ENCODE results near the gene TGFB1I1.
"Not testable (repeated sequence)": the region's sequence is repeated elsewhere in the genome, so short reads cannot be mapped to it uniquely, and the experiment has no call there.

Gene TGFB1I1

DNA sequence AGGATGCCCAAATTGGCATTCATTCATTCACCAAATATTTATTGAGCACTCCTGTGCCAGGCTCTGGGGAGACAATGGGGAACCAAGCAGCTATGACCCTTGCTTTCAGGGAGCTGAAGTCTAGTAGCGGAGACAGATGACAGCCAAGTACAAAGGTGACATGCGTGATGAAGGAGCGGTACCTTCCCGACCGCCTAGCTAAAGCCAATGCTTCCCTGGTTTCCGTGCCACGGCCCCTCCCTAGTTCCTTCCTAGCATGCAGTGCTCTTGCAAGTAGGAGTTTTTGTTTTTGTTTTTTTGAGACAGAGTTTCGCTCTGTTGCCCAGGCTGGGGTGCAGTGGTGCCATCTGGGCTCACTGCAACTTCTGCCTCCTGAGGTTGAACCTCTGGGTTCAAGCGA, 7.8 kb downstream of the TGFB1I1 start:
- H3K4me3 ChIP-seq (ENCODE audit: insufficient read depth in 1 of 2, low read depth in 1 of 2, low read length in 2 of 2): no peak overlapping the region
- no peak overlapping the region for H3K27ac ChIP-seq (ENCODE audit: low read length, poor library complexity, severe bottlenecking)
- WGBS: 93% methylated on average over 9 of the region's 9 CpGs
- peaks cover 38 to 44% of the 10 kb centered on the region in 2 experiments for H3K36me3 ChIP-seq (ENCODE audit: control insufficient read depth in 1 of 2, insufficient read depth in 2 of 2, low read depth in 1 of 2, low read length in 2 of 2)
- peaks cover 0 to 28% of the 10 kb centered on the region in 2 experiments for H3K27me3 ChIP-seq (ENCODE audit: control insufficient read depth in 1 of 2, insufficient read depth in 1 of 2, low read length in 2 of 2)
- no peak overlapping the region for H2AK5ac ChIP-seq (ENCODE audit: low read length, severe bottlenecking)
- H3K4ac ChIP-seq (ENCODE audit: low read depth in 1 of 2, low read length in 2 of 2): no peak overlapping the region
- no peak overlapping the region for H3K18ac ChIP-seq (ENCODE audit: low read depth in 1 of 2, low read length in 2 of 2)
- no peak overlapping the region for H4K8ac ChIP-seq (ENCODE audit: low read length)
- H2BK120ac ChIP-seq (ENCODE audit: low read depth, low read length): no peak overlapping the region
- H3K9ac ChIP-seq (ENCODE audit: low read length): no peak overlapping the region
- no peak overlapping the region for H2BK12ac ChIP-seq (ENCODE audit: low read length in 2 of 2)
- peak overlapping the region in 1 of 2 experiments; percentile 43 for H3K23ac ChIP-seq (ENCODE audit: low read length in 2 of 2)
- H2BK5ac ChIP-seq (ENCODE audit: low read depth, low read length, poor library complexity, severe bottlenecking): no peak overlapping the region
- no peak overlapping the region for H2BK15ac ChIP-seq (ENCODE audit: low read depth, poor library complexity, severe bottlenecking)
- no peaks in the 10 kb centered on the region for H3K9me3 ChIP-seq (ENCODE audit: control insufficient read depth, low read length)
- H3K4me2 ChIP-seq (ENCODE audit: low read length, poor library complexity, severe bottlenecking): no peak overlapping the region
- DNase-seq: no peak
- H4K91ac ChIP-seq (ENCODE audit: low read length): no peak overlapping the region
- H3K4me1 ChIP-seq (ENCODE audit: control insufficient read depth, insufficient read depth, low read depth, low read length): peaks cover 32% of the 10 kb centered on the region
- H3K79me1 ChIP-seq (replicated peaks; ENCODE audit: low read length, poor library complexity, severe bottlenecking): peaks cover 13% of the 10 kb centered on the region
- H3K14ac ChIP-seq (ENCODE audit: low read length in 2 of 2): no peak overlapping the region
- H2AFZ ChIP-seq (ENCODE audit: low read depth, low read length): no peak overlapping the region

DNA sequence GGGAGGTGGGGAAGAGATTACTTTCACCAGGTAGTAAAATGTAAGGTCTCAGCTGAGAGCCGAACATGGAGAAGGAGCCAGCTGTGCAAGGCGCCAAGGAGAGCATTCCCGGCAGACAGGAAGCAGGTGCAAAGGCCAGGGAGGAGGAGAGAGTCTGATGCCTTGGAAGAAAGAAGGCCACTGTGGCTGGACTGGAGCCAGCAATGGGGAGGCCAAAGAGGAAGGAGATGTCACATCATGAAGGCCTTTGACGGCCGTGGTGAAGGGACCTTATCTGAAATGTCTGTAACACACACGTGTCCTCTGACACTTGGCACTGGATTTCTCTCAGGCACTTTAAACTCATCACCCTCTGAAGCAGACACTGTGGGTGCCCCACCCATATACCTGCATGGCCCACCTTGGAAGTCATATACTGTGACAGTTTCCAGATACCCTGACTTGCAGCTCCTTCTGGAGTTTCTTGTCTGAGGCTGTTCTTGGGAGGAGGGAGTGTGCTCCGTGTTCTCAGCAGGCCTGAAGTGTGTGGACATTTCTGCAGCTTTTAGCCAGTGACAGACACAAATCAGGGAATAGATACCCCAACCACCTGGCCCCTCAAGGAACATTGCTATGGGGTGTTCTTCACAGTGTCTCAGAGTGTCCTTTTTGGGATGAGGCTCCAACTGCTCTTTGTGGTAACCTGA, 9.0 kb downstream of the TGFB1I1 start:
- Histone ChIP-seq H3K27me3 (ENCODE audit: control insufficient read depth in 1 of 2, insufficient read depth in 1 of 2, low read length in 2 of 2) (peaks cover 0 to 40% of the 10 kb centered on the region in 2 experiments), H4K8ac (ENCODE audit: low read length) (no peak overlapping the region), H3K14ac (ENCODE audit: low read length in 2 of 2) (no peak overlapping the region), H3K4me2 (ENCODE audit: low read length, poor library complexity, severe bottlenecking) (no peak overlapping the region), H2BK120ac (ENCODE audit: low read depth, low read length) (no peak overlapping the region), H3K9ac (ENCODE audit: low read length) (no peak overlapping the region), H3K4me1 (ENCODE audit: control insufficient read depth, insufficient read depth, low read depth, low read length) (peaks cover 39% of the 10 kb centered on the region), H2BK15ac (ENCODE audit: low read depth, poor library complexity, severe bottlenecking) (no peak overlapping the region), H2AFZ (ENCODE audit: low read depth, low read length) (no peak overlapping the region), H2AK5ac (ENCODE audit: low read length, severe bottlenecking) (no peak overlapping the region), H2BK12ac (ENCODE audit: low read length in 2 of 2) (no peak overlapping the region), H3K36me3 (ENCODE audit: control insufficient read depth in 1 of 2, insufficient read depth in 2 of 2, low read depth in 1 of 2, low read length in 2 of 2) (peaks cover 27 to 32% of the 10 kb centered on the region in 2 experiments), H3K18ac (ENCODE audit: low read depth in 1 of 2, low read length in 2 of 2) (no peak overlapping the region), H3K23ac (ENCODE audit: low read length in 2 of 2) (no peak overlapping the region), H3K4ac (ENCODE audit: low read depth in 1 of 2, low read length in 2 of 2) (no peak overlapping the region), H3K79me1 (replicated peaks; ENCODE audit: low read length, poor library complexity, severe bottlenecking) (peaks cover 12% of the 10 kb centered on the region), H3K4me3 (ENCODE audit: insufficient read depth in 1 of 2, low read depth in 1 of 2, low read length in 2 of 2) (no peak overlapping the region), H2BK5ac (ENCODE audit: low read depth, low read length, poor library complexity, severe bottlenecking) (no peak overlapping the region), H3K9me3 (ENCODE audit: control insufficient read depth, low read length) (no peaks in the 10 kb centered on the region), H4K91ac (ENCODE audit: low read length) (no peak overlapping the region), H3K27ac (ENCODE audit: low read length, poor library complexity, severe bottlenecking) (no peak overlapping the region)
- no peak for DNase-seq
- WGBS: 57% methylated on average over 7 of the region's 7 CpGs

DNA sequence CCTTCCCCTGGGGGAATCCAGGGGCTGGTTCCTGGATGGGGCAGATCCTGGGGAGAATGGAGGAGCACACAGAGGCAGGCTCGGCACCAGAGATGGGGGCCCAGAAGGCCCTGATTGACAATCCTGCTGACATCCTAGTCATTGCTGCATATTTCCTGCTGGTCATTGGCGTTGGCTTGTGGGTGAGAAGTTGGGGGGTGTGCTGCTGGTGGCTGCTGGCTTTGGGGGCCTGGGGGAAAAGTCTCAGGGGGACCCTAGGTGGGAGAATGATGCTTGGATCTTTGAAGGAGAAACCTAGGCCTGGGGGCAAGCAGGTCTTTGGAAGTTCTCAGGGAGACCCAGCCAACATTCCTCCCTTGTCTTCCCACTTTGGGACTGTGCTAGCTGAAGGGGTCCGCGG, 11.1 kb downstream of the TGFB1I1 start, which contains the start of gene SLC5A2:
Gene SLC5A2 (plus strand): TSS at position 43 of the 400 bp plus-strand sequence. CDS start 14 bp downstream, at position 57.
- Histone ChIP-seq H3K9me3 (ENCODE audit: control insufficient read depth, low read length) (no peaks in the 10 kb centered on the region), H3K4ac (ENCODE audit: low read depth in 1 of 2, low read length in 2 of 2) (no peak within 1 kb of the TSS), H3K79me1 (replicated peaks; ENCODE audit: low read length, poor library complexity, severe bottlenecking) (no peaks in the 10 kb centered on the region), H2BK120ac (ENCODE audit: low read depth, low read length) (no peak within 1 kb of the TSS), H2AK5ac (ENCODE audit: low read length, severe bottlenecking) (peak within 1 kb of the TSS; percentile 68), H2BK5ac (ENCODE audit: low read depth, low read length, poor library complexity, severe bottlenecking) (no peak within 1 kb of the TSS), H2AFZ (ENCODE audit: low read depth, low read length) (no peak within 1 kb of the TSS), H3K36me3 (ENCODE audit: control insufficient read depth in 1 of 2, insufficient read depth in 2 of 2, low read depth in 1 of 2, low read length in 2 of 2) (peaks cover 11 to 12% of the 10 kb centered on the region in 2 experiments), H4K91ac (ENCODE audit: low read length) (no peak within 1 kb of the TSS), H4K8ac (ENCODE audit: low read length) (no peak within 1 kb of the TSS), H3K4me2 (ENCODE audit: low read length, poor library complexity, severe bottlenecking) (no peak within 1 kb of the TSS), H2BK12ac (ENCODE audit: low read length in 2 of 2) (no peak within 1 kb of the TSS), H3K4me3 (ENCODE audit: insufficient read depth in 1 of 2, low read depth in 1 of 2, low read length in 2 of 2) (no peak within 1 kb of the TSS), H3K23ac (ENCODE audit: low read length in 2 of 2) (no peak within 1 kb of the TSS), H3K27ac (ENCODE audit: low read length, poor library complexity, severe bottlenecking) (no peak within 1 kb of the TSS), H3K4me1 (ENCODE audit: control insufficient read depth, insufficient read depth, low read depth, low read length) (peaks cover 38% of the 10 kb centered on the region), H3K9ac (ENCODE audit: low read length) (no peak within 1 kb of the TSS), H3K18ac (ENCODE audit: low read depth in 1 of 2, low read length in 2 of 2) (no peak within 1 kb of the TSS), H2BK15ac (ENCODE audit: low read depth, poor library complexity, severe bottlenecking) (no peak within 1 kb of the TSS), H3K27me3 (ENCODE audit: control insufficient read depth in 1 of 2, insufficient read depth in 1 of 2, low read length in 2 of 2) (peaks cover 0 to 61% of the 10 kb centered on the region in 2 experiments), H3K14ac (ENCODE audit: low read length in 2 of 2) (no peak within 1 kb of the TSS)
- WGBS: 85% methylated on average over 4 of the region's 4 CpGs
- DNase-seq: no peak

GRCh38 chr16:31484048-31484447, 12.1 kb downstream of the TGFB1I1 start:
- not testable (repeated sequence) for H3K4me2 ChIP-seq (ENCODE audit: low read length, poor library complexity, severe bottlenecking)

More at GRCh38 chr16:31484048-31484447, 12.1 kb downstream of the TGFB1I1 start:
- not testable (repeated sequence) for H3K9ac ChIP-seq (ENCODE audit: low read length); H3K27ac ChIP-seq (ENCODE audit: low read length, poor library complexity, severe bottlenecking); H3K79me1 ChIP-seq (replicated peaks; ENCODE audit: low read length, poor library complexity, severe bottlenecking); H2AFZ ChIP-seq (ENCODE audit: low read depth, low read length); H2BK120ac ChIP-seq (ENCODE audit: low read depth, low read length); H3K18ac ChIP-seq (ENCODE audit: low read depth in 1 of 2, low read length in 2 of 2); H4K91ac ChIP-seq (ENCODE audit: low read length); H2BK5ac ChIP-seq (ENCODE audit: low read depth, low read length, poor library complexity, severe bottlenecking); DNase-seq; H3K4ac ChIP-seq (ENCODE audit: low read depth in 1 of 2, low read length in 2 of 2); H2AK5ac ChIP-seq (ENCODE audit: low read length, severe bottlenecking); H3K23ac ChIP-seq (ENCODE audit: low read length in 2 of 2); H3K9me3 ChIP-seq (ENCODE audit: control insufficient read depth, low read length); H2BK12ac ChIP-seq (ENCODE audit: low read length in 2 of 2); H3K4me3 ChIP-seq (ENCODE audit: insufficient read depth in 1 of 2, low read depth in 1 of 2, low read length in 2 of 2); H3K14ac ChIP-seq (ENCODE audit: low read length in 2 of 2); H2BK15ac ChIP-seq (ENCODE audit: low read depth, poor library complexity, severe bottlenecking); H4K8ac ChIP-seq (ENCODE audit: low read length)
- no CpG with 5 or more reads among the region's 4 CpGs for WGBS
- Histone ChIP-seq H3K36me3 (ENCODE audit: control insufficient read depth in 1 of 2, insufficient read depth in 2 of 2, low read depth in 1 of 2, low read length in 2 of 2) (peaks cover 4 to 12% of the 10 kb centered on the region in 2 experiments), H3K4me1 (ENCODE audit: control insufficient read depth, insufficient read depth, low read depth, low read length) (peaks cover 46% of the 10 kb centered on the region), H3K27me3 (ENCODE audit: control insufficient read depth in 1 of 2, insufficient read depth in 1 of 2, low read length in 2 of 2) (peaks cover 0 to 71% of the 10 kb centered on the region in 2 experiments)
